A549 (cell line): ENCODE results near the gene SLITRK2. TPM values are rescaled to one million over a fixed set of nuclear protein-coding genes. Genes with fewer than 3 reads are reported as not detected.

Source experiments
- ATAC-seq, 2 experiments: fragments of 200-7000 bp in 1 of 2; fragments of >200 bp in 1 of 2; cut with Nextera tagmentation in 1 of 2; cut with Tn5 transposase in 1 of 2; 3 replicates each; pipeline versions ENCODE4 v1.8.0 to v1.9.1; 2018 to 2020; ENCODE audit warnings: mild to moderate bottlenecking in 1 of 2, moderate library complexity in 1 of 2
- CTCF ChIA-PET: fragments of 300-600 bp; sonication (Branson Sonifier 250); formaldehyde crosslinking; extraction: SDS; loops from one replicate; lab custom pipeline; 2021; ENCODE audit warnings: antibody characterized with exemption, inconsistent platforms; lab: Yijun Ruan, JAX
- POLR2A ChIA-PET: fragments of 350-600 bp; formaldehyde crosslinking; extraction: SDS; loops from one replicate; lab custom pipeline; 2021; ENCODE audit warnings: antibody characterized with exemption, inconsistent platforms; lab: Yijun Ruan, JAX
- DNase-seq, 2 experiments: peaks; one replicate each; pipeline versions ENCODE4 v3.0.0 to v3.0.0-alpha.2; 2011 to 2016; ENCODE audit warnings: low read depth in 1 of 2, low spot score in 1 of 2
- FAIRE-seq: peaks from 2 replicates; lab custom pipeline; 2011; peaks lifted over from hg19 to GRCh38; lab: Jason Lieb, UNC
- H3K27ac ChIP-seq, 2 experiments: fragments of >200 bp; sonication (Bioruptor Twin); formaldehyde crosslinking; 3 replicates each; pipeline ENCODE4 v1.5.1; 2016 to 2017
- H3K4me1 ChIP-seq: fragments of >200 bp; sonication (Bioruptor Twin); formaldehyde crosslinking; 3 replicates; pipeline ENCODE4 v1.6.1; 2016
- H3K4me2 ChIP-seq: fragments of >200 bp; sonication (Bioruptor Twin); formaldehyde crosslinking; 3 replicates; pipeline ENCODE4 v1.6.1; 2016
- H3K4me3 ChIP-seq: fragments of >200 bp; sonication (Bioruptor Twin); formaldehyde crosslinking; 3 replicates; pipeline ENCODE4 v1.5.1; 2016
- H3K9me3 ChIP-seq: fragments of >200 bp; sonication (Bioruptor Twin); formaldehyde crosslinking; 3 replicates; pipeline ENCODE4 v1.6.1; 2016
- ATOH8 ChIP-seq: fragments of 250-450 bp; sonication (Bioruptor Pico); IDR thresholded peaks from 2 replicates; pipeline ENCODE4 v1.5.0; 2020; ENCODE audit warnings: low read depth, mild to moderate bottlenecking, moderate library complexity
- BCL3 ChIP-seq: fragments of >200 bp; sonication (Bioruptor Twin); formaldehyde crosslinking; IDR thresholded peaks from 3 replicates; pipeline ENCODE4 v1.6.1; 2016
- BHLHE40 ChIP-seq: IDR thresholded peaks from 2 replicates; pipeline ENCODE4 v1.6.1; 2012; ENCODE audit warnings: low read depth, low read length, inconsistent platforms
- CEBPB ChIP-seq, 2 experiments: fragments of >200 bp in 1 of 2; sonication (Bioruptor Twin) in 1 of 2; formaldehyde crosslinking in 1 of 2; IDR thresholded peaks; 2 replicates each; pipeline ENCODE4 v1.6.1; 2012 to 2016
- CHD2 ChIP-seq: fragments of 150-350 bp; IDR thresholded peaks from 2 replicates; pipeline ENCODE4 v1.6.1; 2014; ENCODE audit warnings: low read length; ENCODE audit not compliant: partially characterized antibody
- E2F6 ChIP-seq: IDR thresholded peaks from 2 replicates; pipeline ENCODE4 v1.6.1; 2012; ENCODE audit warnings: low read depth, borderline replicate concordance
- EHF ChIP-seq: fragments of 250-450 bp; sonication (Bioruptor Pico); IDR thresholded peaks from 2 replicates; pipeline ENCODE4 v1.5.0; 2020; ENCODE audit warnings: mild to moderate bottlenecking
- ELK1 ChIP-seq: fragments of 150-350 bp; IDR thresholded peaks from 2 replicates; pipeline ENCODE4 v1.6.1; 2014; ENCODE audit warnings: low read depth, mild to moderate bottlenecking, low read length
- ESRRA ChIP-seq: fragments of 150-350 bp; IDR thresholded peaks from 2 replicates; pipeline ENCODE4 v1.6.1; 2014; ENCODE audit warnings: mild to moderate bottlenecking, low read length, borderline replicate concordance
- HEYL ChIP-seq: fragments of 250-450 bp; sonication (Bioruptor Pico); IDR thresholded peaks from 2 replicates; pipeline ENCODE4 v1.8.0; 2021; ENCODE audit warnings: mild to moderate bottlenecking, moderate library complexity
- HOXA7 ChIP-seq: fragments of 250-450 bp; sonication (Bioruptor Pico); IDR thresholded peaks from 2 replicates; pipeline ENCODE4 v1.5.0; 2020; ENCODE audit warnings: mild to moderate bottlenecking, moderate library complexity
- HOXB5 ChIP-seq: fragments of 250-450 bp; sonication (Bioruptor Pico); IDR thresholded peaks from 2 replicates; pipeline ENCODE4 v1.5.0; 2020; ENCODE audit warnings: mild to moderate bottlenecking, moderate library complexity
- KDM1A ChIP-seq: fragments of 200-600 bp; sonication (generic); IDR thresholded peaks from 2 replicates; pipeline ENCODE4 v1.6.1; 2016; ENCODE audit warnings: low read depth, mild to moderate bottlenecking
- MAFK ChIP-seq: fragments of 450-650 bp; IDR thresholded peaks from 2 replicates; pipeline ENCODE4 v1.6.1; 2014; ENCODE audit not compliant: partially characterized antibody
- MAX ChIP-seq: IDR thresholded peaks from 2 replicates; pipeline ENCODE4 v1.6.1; 2012
- MYC ChIP-seq: IDR thresholded peaks from 2 replicates; pipeline ENCODE4 v1.6.1; 2012; ENCODE audit warnings: mild to moderate bottlenecking, inconsistent platforms, low read length, improper control_type of control experiment, borderline replicate concordance
- NFE2L2 ChIP-seq: fragments of 150-350 bp; conservative IDR thresholded peaks from 2 replicates; pipeline ENCODE4 v1.6.1; 2014; ENCODE audit warnings: low read length
- PBX3 ChIP-seq: IDR thresholded peaks from 2 replicates; pipeline ENCODE4 v1.6.1; 2012
- POLR2A ChIP-seq: IDR thresholded peaks from 2 replicates; pipeline ENCODE4 v1.6.1; 2012; ENCODE audit warnings: mild to moderate bottlenecking, low read length
- POLR2AphosphoS2 ChIP-seq: conservative IDR thresholded peaks from 2 replicates; pipeline ENCODE4 v1.6.1; 2012; ENCODE audit warnings: low read length, improper control_type of control experiment, inconsistent platforms
- RARB ChIP-seq: fragments of 250-450 bp; sonication (Bioruptor Pico); IDR thresholded peaks from 2 replicates; pipeline ENCODE4 v1.8.0; 2021; ENCODE audit warnings: mild to moderate bottlenecking, moderate library complexity
- RCOR1 ChIP-seq: fragments of 150-350 bp; IDR thresholded peaks from 2 replicates; pipeline ENCODE4 v1.6.1; 2014; ENCODE audit warnings: antibody characterized with exemption, low read length, low read depth
- RFX5 ChIP-seq: fragments of 450-650 bp; IDR thresholded peaks from 2 replicates; pipeline ENCODE4 v1.7.1; 2014; ENCODE audit warnings: antibody characterized with exemption, mild to moderate bottlenecking, moderate library complexity
- RNF2 ChIP-seq: fragments of 200-600 bp; sonication (generic); IDR thresholded peaks from 2 replicates; pipeline ENCODE4 v1.6.1; 2016; ENCODE audit warnings: low read depth, mild to moderate bottlenecking, antibody characterized with exemption, moderate library complexity, borderline replicate concordance
- SREBF2 ChIP-seq: fragments of 450-650 bp; IDR thresholded peaks from 2 replicates; pipeline ENCODE4 v1.6.1; 2014; ENCODE audit warnings: mild to moderate bottlenecking, moderate library complexity
- TP53 ChIP-seq: fragments of 250-450 bp; sonication (Bioruptor Pico); IDR thresholded peaks from 2 replicates; pipeline ENCODE4 v1.5.0; 2021; ENCODE audit warnings: mild to moderate bottlenecking, moderate library complexity
- USF2 ChIP-seq: fragments of 450-650 bp; IDR thresholded peaks from 2 replicates; pipeline ENCODE4 v1.6.1; 2014; ENCODE audit warnings: antibody characterized with exemption
- ZNF302 ChIP-seq: fragments of 250-450 bp; sonication (Bioruptor Pico); IDR thresholded peaks from 2 replicates; pipeline ENCODE4 v1.9.0; 2021; ENCODE audit warnings: inconsistent platforms, mild to moderate bottlenecking, moderate library complexity
- whole genome bisulfite sequencing: methylation state at CpG from one replicate; pipeline ENCODE4 v1.1.6; 2017; ENCODE audit errors: missing lambda C conversion rate; 5-methylcytosine and 5-hydroxymethylcytosine counted together
- polyA plus RNA-seq, 4 experiments: library from polyadenylated mRNA; depleted of rRNA in 3 of 4; stranded (reverse); fragments of >200 nt; fragmentation: RNase III in 1 of 4; extraction: RNeasy Plus Mini Kit Qiagen cat#74134 plus additional on column Dnase treatment in 1 of 4; gene quantifications; 2 replicates in 3 of 4; 3 replicates in 1 of 4; pipeline ENCODE4 v1.2.3, GENCODE V29; 2011 to 2017

Gene SLITRK2
- polyA plus RNA-seq, 2 of the 4 experiments (the other 2 are of a cell fraction): not detected

- Histone ChIP-seq H3K4me3 (0 out of 3 replicates have a peak overlapping the region, but pooled peaks have one; percentile 17), H3K4me2 (peak overlapping the region; percentile 50)
- peak; percentile 24 to 61; a peak in 3 of 6 replicates for ATAC-seq
Observed at GRCh38 chrX:145818186-145819113, 821 bp downstream of the SLITRK2 start.

GRCh38 chrX:145820825-145821224 lies 3.2 kb downstream of the SLITRK2 start:
- no peak overlapping the region for H3K4me2 ChIP-seq
- ATAC-seq (no peak), FAIRE-seq (no peak), DNase-seq (no peak)
- no CpG with 5 or more reads among the region's 1 CpG for WGBS
- ChIA-PET POLR2A (no interaction called here), CTCF (no interaction called here)
- H3K4me1 ChIP-seq: no peaks in the 10 kb centered on the region
- H3K9me3 ChIP-seq: no peaks in the 10 kb centered on the region
- no peak overlapping the region for H3K27ac ChIP-seq
- no peak overlapping the region for H3K4me3 ChIP-seq
- TF ChIP-seq CHD2: no peak
- TF ChIP-seq HOXA7 (CRISPR knock-in tag): no peak
- TF ChIP-seq TP53: no peak
- TF ChIP-seq MAFK: no peak
- no peak for TF ChIP-seq BCL3
- TF ChIP-seq EHF (CRISPR knock-in tag): no peak
- no peak for TF ChIP-seq POLR2A
- no peak for TF ChIP-seq RARB
- TF ChIP-seq RCOR1: no peak
- TF ChIP-seq SREBF2: no peak
- TF ChIP-seq BHLHE40: no peak
- TF ChIP-seq KDM1A: no peak
- TF ChIP-seq ATOH8 (CRISPR knock-in tag): no peak

More at GRCh38 chrX:145818186-145819113, 821 bp downstream of the SLITRK2 start:
- Histone ChIP-seq H3K27ac (no peak overlapping the region), H3K4me1 (no peaks in the 10 kb centered on the region), H3K9me3 (no peaks in the 10 kb centered on the region)
- TF ChIP-seq MAX (no peak), ATOH8 (CRISPR knock-in tag) (no peak), PBX3 (no peak), ESRRA (no peak), RFX5 (no peak), ELK1 (no peak), HOXB5 (no peak), RNF2 (no peak), HEYL (no peak), NFE2L2 (no peak), KDM1A (no peak), POLR2AphosphoS2 (no peak), MYC (no peak), E2F6 (no peak), ZNF302 (CRISPR knock-in tag) (no peak), CEBPB (IDR thresholded peaks at IDR 0.05) (no peak), USF2 (no peak)
- ChIA-PET POLR2A (no interaction called here), CTCF (no interaction called here)
- DNase-seq (no peak), FAIRE-seq (no peak)
- 4% methylated on average over 23 of the region's 70 CpGs for WGBS
